Measurements from ENCODE around the gene ASPHD2.
"Not testable (repeated sequence)": the region's sequence is repeated elsewhere in the genome, so short reads cannot be mapped to it uniquely, and the experiment has no call there.

ASPHD2 gene

DNA sequence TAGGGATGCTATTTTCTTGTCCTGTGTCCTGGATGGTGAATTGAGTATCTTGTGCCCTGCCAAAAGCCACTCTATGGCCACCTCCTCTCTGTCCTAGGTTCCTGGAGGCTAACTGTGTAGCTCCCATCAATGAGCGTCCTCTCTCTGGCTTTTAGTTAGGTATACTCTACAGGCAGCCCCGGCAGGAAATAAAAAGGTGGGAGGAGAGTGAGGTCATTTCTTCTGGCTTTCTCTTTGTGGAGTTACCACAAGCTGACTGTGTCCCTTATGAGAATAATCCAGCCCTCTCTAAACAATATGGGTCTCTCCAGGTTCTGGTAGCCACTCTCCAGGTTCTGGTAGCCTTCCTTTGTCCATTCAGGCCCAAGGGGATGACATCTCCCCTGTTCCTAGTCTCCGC lies 11.7 kb upstream of the ASPHD2 start:
- no peak for DNase-seq

DNA sequence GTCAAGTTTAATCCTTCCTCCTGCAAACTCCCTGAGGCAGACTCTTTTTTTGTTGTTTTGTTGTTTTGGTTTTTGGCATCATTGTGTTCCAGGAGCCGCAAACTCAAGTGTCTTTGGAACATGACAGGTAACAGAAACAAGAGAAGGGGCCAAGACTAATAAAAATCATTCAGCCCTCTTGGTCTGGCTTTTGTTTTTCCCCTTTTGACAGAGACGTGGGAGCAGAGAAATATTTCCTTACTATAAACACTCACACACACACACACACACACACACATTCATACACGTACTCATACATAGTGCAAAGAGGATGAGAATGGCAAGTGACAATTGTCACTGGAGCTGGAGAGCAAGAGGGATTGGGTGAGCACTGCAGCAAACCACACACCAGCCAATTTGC lies 10.4 kb upstream of the ASPHD2 start:
- no peak for DNase-seq

DNA sequence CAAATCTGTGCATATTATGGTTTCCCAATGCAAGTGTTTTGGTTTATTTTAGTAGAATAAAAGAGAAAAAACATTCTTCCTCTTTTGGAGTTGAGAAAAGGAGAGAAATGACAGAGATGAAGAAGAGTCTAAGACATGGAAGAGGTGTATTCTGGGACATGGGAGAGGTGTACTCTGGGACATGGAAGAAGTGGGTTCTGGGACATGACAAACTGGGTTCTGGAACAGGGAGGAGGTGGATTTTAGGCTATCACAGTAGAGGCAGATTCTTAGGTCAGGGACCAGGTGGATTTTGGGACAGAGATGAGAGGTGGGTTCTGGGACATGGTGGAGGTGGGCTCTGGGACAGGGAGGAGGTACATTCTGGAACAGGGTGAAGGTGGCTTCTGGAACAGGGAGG lies 2.1 kb upstream of the ASPHD2 start:
- no peak for DNase-seq

DNA sequence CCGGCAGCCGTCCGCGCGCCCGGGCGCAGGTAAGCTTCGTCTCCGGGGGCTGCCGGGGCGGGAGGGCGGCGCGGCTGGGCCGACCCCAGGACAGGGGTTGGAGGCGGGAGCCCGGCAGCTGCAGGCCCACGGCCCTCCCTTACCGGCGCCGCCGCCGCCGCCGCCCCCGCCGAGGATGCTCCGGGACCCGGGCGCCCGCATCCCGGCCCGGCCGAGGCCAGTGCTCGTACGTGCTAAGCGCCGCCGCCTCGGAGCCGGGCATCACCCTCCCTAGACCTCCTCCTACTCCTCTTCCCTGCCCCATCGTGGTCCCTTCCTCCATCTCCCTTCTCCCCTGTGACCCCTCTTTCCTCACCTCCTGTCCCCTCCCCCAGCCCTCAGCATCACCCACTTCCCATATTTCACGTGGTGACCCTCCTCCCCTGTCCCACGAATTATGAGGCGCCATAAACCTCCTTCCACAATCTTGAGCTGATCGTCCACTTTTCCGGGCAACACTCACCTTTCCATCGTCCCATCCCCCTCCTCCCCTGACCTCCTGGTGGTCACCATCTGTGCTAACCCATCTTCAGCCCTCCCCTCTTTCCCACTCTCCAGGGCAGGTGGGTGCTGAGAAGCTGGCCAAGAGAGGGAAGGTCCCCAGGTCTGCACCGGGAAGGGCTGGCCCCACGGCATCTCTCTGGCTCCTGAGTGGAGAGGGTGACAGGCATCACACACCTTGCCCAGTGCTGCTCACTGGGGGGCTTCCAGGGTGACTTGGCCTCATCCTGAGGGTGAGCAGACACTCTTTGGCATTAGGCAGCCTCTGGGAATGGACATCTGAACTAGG lies 612 bp downstream of the ASPHD2 start:
- peak in 1 of 6 experiments; percentile 23 for DNase-seq

DNA sequence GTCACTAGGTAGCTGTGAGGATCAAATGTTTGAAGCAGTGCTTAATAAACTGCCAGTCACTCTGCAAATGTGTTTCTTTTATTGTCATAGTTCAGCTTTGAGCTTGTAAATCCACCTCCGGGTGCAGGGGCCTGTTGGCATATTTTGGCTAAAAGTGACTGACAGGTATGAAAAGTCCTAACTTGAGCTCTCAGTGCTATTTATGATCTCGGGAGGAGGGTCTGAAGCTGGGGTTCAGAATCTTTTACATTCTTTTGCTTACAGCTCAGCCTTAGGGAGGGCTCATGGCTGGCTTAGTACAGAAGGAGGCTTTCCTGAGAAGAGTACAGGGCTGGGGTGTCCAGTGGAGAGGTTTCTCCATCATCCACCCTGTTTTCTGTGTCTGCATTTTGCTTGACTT lies 1.5 kb downstream of the ASPHD2 start:
- DNase-seq: no peak

DNA sequence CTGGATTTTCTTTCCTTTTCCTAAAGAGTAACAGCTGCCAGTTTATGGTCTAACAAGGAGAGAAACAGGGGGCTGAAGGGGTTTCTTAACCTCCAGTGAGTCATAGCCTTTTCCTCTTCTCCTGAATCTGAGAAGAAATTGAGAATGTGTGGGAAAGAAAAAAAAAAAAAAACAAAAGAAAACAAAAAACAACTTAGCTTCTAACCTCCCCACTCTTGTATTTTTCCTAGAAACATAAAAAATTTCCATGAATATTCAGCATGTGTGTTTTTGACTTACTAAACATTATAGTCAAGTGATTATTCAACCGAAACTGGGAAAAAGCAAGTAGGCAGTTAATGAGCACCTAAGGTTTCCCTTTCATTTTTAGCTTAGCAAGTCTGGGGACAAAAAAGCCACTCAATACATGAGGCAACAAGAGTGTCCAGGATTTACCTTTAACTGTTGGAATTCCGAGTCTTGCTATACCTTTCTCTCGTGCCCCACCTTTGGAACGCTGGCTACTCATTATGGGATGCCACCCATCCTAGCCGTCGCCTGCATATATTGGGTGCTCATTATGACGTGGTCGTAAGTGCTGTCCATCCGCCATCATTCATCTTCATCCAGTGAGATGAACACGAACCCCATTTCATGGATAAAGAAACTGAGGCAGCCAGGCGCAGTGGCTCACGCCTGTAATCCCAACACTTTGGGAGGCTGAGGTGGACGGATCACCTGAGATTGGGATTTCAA lies 2.4 kb downstream of the ASPHD2 start:
- no peak for DNase-seq

DNA sequence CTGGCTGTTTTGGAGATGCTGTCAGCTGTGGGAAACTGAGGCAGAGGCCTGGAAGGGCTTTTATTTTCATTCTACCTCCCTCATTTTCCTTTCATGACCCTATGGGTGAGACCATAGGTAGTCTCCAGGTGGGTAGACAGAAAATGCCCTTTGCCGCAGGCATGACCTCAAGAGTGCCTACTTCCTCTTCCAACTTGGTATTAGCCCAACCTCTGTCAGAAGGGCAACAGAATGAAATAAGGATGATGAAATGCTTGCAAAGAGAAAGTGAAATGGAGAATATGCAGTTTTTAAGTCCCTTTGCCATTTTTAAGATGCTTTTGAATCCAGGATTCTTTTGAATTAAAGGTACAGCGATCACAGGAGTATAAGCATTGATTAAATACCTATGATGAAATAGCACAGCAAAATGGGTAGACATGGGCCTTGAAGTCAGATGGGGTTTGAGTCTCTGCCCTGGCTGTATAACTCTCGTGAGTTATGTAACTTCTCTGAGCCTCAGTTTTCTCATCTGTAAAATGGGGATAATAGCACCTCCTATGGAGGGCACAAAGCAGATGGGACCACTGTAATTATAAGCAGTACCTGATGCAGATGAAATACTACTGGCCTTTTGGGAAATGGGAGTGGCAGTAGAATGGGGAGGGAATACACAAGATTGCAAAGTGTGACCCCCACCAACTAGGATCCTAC lies 3.7 kb downstream of the ASPHD2 start:
- no peak for DNase-seq

DNA sequence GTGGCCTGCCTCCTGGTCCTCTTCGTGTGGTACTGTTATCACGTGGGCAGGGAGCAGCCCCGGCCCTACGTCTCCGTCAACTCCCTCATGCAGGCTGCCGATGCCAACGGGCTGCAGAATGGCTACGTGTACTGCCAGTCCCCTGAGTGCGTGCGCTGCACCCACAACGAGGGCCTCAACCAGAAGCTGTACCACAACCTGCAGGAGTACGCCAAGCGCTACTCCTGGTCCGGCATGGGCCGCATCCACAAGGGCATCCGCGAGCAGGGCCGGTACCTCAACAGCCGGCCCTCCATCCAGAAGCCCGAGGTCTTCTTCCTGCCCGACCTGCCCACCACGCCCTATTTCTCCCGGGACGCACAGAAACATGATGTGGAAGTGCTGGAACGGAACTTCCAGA lies 4.7 kb downstream of the ASPHD2 start:
- DNase-seq: no peak

DNA sequence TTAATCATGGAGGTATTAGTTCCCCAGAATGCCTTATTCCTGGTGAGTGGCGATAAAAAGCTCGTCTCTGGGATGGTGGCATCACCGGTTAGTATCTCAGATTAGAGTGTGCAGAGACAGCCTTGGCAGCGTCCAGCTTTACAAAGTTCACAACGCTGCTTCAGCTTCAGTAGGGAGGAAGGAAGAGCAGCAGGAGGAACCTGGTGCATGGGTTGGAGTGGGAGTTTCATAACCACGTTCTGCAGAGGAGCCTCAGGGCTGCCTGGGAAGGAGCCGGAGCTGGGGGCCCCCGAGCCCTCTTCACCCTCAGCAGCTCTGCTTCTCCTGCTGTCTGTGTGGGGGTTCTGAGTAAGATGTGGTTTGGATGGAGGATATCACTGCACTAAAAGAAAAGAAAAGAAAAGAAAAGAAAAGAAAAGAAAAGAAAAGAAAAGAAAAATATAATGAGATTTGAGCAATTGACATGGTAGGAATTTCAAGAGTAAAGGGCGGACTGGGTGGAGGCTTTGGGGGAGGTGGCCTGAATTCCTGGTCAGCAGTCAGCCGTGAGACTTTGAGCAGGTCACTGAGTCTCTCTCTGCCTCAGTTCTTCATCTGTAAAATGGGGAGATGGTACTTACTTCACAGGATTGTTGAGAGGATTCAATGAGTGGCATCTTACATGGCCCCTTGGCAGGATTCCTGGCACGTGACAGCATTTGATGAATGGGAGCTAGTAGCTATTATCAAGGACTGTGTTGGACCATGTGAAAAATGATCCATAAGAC lies 6.5 kb downstream of the ASPHD2 start:
- DNase-seq: no peak

DNA sequence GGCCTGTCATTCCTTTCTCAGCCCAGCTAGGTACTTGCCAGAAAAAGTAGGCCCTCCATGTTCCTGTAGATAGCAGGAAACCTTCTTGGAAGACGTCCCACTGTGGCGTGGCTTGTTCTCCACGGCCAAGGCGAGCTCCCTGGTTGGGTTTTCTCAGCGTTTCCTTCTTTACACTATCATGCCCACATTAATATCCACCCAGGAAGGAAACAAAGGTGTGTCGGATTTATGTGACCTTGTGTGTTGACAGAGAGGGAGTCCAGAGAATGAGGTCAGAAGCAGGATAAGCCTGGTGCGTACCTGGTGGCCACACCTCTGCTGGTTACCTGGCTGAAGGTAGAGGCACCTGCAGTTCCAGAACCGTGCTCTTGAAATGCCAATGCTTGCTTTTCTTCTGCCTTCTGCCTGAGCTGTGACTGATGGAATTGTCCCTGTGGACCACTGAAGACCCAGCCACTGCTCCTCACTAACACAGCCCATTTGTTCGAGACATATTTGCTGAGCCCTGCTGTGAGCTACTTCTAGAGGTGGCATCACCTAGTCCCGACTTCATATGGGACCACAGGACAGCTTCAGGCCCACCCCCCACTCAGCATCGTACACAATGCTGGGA lies 7.9 kb downstream of the ASPHD2 start:
- DNase-seq: no peak

DNA sequence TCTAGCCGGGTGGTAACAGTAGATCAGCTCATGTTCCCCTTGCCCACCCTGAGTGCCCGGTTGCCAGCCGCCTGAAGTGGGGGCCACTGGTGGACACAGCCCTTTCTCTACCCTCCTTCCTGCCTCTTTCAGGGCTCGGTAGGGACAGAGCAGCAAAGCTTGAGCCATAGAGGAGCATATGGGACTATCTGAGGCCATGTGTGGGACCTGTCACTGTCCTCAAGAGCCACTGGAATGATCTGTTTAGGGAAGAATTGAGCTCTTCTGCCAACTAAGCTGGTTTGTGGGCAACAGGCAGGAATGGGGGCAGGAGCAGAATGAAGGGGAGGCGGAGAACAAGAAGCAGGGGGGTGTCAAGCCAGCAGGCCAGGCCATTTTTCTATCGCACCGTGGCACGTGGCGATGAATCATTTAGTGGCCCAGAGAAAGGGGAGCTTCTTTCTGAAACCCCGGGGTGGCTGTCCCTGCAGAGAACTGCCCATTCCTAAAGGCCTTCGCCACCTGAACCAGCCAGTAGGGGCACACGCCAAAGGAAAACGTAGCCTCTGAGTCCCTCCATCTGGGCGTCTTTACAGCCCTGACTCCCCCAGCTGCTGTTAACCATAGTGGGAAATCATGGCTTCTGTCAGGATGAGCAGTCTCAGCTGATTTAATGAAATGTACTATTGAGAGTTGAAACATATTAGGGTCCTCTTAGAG lies 8.8 kb downstream of the ASPHD2 start:
- DNase-seq: no peak

DNA sequence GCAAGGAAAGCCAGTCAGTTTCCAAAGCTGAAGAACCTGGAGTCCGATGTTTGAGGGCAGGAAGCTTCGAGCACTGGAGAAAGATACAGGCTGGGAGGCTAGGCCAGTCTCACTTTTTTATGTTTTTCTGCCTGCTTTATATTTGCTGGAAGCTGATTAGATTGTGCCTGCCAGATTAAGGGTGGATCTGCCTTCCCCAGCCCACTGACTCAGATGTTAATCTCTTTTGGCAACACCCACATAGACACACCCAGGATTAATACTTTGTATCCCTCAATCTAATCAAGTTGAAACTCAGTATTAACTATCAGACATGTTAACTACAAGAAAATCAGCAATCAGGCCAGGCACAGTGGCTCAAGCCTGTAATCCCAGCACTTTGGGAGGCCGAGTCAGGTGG lies 9.7 kb downstream of the ASPHD2 start:
- not testable (repeated sequence) for DNase-seq

DNA sequence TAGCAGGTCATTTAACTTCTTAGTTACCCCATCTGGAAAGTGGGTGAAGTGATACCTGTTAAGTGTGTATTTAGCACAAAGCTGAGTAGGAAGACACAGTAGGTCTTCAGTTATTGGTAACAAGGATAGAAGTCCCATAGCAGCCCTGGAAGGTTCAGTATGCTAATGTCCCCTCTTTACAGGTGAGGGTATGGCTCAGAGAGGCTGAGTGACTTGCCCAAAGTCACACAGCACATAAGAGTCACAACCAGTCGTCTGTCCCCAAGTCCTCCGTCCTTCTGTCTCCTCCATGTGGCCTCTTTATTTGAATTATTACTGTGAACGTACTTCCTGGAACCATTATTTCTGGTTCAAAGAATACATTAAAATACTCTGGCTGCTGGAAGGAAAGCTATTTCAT lies 10.5 kb downstream of the ASPHD2 start:
- no peak for DNase-seq

DNA sequence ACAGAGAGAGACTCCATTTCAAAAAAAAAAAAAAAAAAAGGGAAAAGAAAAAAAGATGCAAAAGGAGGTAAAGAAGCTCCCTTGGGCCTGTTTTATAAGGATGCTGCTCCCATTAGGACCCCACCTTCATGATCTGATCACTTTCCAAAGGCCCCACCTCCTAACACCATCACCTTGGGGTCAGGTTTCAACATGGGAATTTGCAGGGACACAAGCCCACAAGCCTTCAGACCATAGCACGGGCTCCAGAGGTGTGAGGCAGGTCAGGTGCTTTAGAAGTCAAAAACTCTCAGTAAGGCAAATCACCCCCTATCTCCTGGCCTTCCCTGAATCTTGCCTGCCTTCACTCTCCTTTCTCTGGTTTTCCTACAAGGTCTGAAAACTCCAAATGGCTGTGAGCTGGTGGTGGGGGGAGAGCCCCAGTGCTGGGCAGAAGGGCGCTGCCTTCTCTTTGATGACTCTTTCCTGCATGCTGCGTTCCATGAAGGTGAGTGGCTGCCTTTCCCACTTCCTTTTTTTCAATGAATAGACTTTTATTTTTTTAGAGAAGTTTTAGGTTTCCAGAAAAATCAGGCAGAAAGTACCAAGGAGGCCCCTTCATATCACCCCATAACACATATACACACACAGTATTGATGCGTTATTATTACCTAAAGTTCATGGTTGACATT lies 13.2 kb downstream of the ASPHD2 start:
- no peak for DNase-seq

DNA sequence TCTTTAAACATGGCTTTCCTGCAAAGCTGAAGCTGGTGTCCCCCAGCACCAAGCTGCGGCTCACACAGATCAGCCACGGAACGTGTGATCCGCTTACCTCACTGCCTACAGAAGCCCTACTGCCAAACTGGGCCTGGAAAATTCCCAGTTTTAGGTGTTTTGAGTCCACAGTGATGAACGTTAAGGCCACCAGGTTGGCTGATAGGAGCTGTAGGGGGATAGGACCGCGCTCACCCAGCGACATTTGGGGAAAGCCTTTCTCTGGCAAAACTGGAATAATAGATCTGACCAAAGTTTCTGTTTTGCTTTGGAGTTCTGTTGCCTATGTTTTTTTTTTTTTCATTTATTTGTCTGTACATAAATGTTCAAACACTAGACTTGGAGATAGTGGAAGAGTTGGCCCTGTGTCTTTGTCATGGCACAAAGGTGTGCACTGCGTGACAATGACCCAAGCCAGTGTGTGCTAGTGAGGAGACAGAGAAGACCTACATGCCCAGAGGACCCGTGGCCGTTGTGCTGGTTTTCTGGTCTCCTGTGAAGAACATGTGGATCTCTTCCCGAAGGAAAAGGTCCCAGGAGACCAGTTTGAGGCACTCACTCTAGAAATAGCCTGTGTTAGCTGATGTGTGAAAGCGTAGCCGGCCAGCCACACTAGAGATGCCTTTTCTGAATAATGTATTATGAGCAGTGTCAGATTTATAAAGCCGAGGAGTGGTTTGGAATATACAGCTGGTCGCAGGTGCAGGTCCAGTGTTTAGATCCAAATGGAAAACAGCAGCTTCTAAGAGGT lies 15.0 kb downstream of the ASPHD2 start:
- no peak for DNase-seq

DNA sequence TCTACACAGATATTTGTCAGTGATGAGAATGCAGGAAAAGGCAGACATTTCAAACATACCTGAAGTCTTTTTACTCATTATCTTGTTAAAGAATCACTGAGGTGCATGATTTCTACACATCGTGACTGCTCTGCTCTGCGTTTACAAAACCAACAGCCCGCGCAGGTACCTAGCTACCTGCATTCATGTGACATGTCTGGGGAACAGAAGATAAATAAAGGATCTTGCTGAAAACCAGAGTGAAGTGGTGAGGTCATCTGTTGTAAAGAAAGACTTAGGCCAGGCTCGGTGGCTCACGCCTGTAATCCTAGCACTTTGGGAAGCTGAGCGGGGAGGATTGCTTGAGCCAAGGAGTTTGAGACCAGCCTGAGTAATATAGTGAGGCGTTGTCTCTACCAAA lies 15.7 kb downstream of the ASPHD2 start:
- DNase-seq: no peak

DNA sequence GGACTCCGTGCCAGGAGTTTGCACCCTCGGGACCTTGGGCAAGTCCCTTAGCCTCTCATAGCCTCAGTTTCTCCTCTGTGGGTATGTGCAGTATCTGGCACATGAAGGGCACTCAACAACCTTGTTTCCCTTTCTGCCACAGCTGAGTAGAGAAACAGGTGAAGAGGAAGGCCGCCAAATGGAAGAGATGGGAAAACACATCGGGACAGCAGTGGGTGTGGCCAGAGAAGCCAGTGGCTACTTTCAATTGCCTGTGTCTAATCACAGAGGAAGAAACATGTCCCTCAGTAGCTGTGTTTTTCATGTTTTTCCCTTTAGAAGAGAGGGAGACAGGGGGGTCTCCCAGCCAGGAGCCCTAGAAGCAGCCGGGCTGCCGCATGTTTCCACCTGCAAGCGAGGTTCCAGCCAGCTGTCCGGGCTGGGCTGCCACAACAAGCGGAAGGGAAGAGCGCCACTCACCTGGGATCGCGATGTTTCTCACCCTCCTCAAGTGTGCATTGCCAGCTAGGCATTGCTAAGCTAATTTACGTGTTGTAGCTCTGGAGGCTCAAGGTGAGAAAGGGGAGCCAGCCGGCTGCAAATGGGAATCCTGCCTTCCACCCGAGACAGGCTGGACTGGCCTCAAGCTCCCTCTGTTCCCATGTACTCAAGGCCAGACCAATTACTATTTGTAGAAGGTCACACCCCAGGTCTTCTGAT lies 16.7 kb downstream of the ASPHD2 start:
- DNase-seq: no peak

DNA sequence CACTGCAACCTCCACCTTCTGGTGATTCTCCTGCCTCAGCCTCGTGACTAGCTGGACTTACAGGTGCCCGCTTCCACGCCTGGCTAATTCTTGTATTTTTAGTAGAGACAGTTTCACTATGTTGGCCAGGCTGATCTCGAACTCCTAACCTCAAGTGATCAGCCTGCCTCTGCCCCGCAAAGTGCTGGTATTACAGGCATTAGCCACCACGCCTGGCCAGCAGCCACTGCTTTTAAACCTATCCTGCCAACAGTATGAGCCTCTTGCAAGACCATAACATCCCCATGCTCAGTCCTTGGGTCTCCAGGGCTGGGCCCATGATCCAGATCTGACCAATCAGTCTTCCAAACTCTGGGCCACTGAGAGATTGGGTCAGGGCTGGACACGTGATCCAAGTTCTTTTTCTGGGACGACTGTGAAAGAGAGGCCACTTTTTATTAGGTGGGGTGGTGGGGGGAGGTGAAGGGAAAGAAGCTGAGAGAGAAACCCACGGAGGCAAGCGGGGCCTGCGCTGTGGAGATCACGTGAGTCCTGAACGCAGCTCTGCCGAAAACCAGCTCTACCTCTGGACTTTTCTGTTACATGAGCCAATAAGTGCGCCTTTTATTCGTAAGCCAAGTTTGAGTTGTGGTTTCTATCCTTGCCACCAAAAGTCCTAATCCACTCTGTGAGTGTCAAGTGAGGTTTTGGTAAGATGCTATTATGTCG lies 17.9 kb downstream of the ASPHD2 start:
- DNase-seq: no peak

Data from stimulated activated naive CD4-positive, alpha-beta T cell (primary cell).